GM18951 (cell line): Measurements from ENCODE around the gene DMRT1.
"Not testable (repeated sequence)": the region's sequence is repeated elsewhere in the genome, so short reads cannot be mapped to it uniquely, and the experiment has no call there.

Source experiments
- POLR2A ChIP-seq: IDR thresholded peaks from 4 replicates; pipeline ENCODE4 v1.6.1; 2011; ENCODE audit warnings: mild to moderate bottlenecking; ENCODE audit not compliant: insufficient read length, insufficient read depth; ENCODE audit errors: extremely low read depth
- in situ Hi-C: fragments of 300-500 bp; cut with MboI; formaldehyde crosslinking; loops from one replicate; pipeline ENCODE4 v1.12.0; 2022; ENCODE audit warnings: low sequenced_read_pairs, mixed read lengths, inconsistent platforms; ENCODE audit not compliant: unreplicated experiment

DMRT1 gene

DNA sequence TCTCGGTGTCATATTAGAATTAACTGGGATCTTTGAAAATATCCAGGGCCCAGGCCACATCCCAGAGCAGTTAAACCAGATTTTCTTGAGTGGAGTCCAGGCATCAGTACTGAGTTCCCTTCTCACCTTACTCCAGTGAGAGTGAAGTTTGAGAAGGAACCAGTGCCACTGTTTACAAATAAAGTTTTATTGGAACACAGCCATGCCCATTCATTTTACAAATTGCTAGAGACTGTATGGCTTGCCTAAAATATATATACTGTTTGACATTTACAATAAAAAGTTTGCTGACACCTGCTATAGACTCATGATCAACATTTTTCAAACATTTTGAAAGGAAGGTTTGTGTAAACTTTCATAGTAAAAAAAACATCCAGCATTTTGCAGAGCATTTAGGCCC lies 71.3 kb downstream of the DMRT1 start:
- in situ Hi-C loops: no loop called here
- no peak for TF ChIP-seq POLR2A

- in situ Hi-C loops: not testable (repeated sequence)
Measured at GRCh38 chr9:913526-913925, 72.0 kb downstream of the DMRT1 start.

- TF ChIP-seq POLR2A: no peak
- in situ Hi-C loops: no loop called here
Measured at GRCh38 chr9:917730-918129, 76.2 kb downstream of the DMRT1 start.

- in situ Hi-C loops: no loop called here
- no peak for TF ChIP-seq POLR2A
Measured at GRCh38 chr9:920927-921326, 79.4 kb downstream of the DMRT1 start.

GRCh38 chr9:922171-922570 lies 80.7 kb downstream of the DMRT1 start:
- in situ Hi-C loops: no loop called here
- TF ChIP-seq POLR2A: no peak

DNA sequence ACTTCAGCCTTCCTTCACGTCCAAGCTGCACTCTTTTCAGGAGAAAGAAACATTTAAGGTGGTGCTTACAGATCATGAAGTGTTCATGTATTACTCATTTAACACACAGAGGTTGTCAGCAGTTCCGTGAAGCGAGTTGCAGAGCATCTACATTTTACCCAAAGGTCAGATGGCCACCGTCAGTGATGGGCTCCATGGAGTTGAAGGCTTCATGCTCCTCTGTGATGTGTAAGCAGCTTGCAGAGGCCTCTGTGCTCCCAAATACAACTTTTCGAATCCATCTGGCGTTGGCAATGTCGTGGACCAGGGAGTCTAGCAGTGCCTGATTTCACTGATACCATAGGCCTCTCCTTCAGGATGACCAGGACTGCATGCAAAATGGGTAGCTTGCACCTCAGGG lies 81.2 kb downstream of the DMRT1 start:
- in situ Hi-C loops: no loop called here
- TF ChIP-seq POLR2A: no peak

DNA sequence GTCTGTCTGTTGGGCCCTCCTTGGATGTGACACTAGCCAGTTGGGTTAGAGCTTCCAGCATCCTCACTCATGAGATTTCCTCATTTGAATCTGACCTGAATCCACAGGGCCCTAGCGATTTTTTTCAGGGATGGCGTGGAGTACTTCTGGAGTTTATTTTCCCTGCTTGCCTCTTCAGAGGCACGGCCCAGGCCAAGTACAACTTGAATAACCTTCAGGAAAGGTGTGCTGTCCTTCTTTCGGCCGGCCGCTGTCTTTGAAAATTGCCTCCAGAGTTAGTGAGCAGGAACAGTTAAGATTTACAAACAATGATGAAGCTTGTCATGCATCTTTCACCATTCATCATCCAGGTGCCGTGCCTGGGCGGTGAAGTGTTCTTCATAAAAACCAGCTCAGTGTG lies 85.5 kb downstream of the DMRT1 start:
- TF ChIP-seq POLR2A: no peak
- in situ Hi-C loops: no loop called here

- no peak for TF ChIP-seq POLR2A
- in situ Hi-C loops: no loop called here
Measured at GRCh38 chr9:928363-929042, 87.0 kb downstream of the DMRT1 start.

DNA sequence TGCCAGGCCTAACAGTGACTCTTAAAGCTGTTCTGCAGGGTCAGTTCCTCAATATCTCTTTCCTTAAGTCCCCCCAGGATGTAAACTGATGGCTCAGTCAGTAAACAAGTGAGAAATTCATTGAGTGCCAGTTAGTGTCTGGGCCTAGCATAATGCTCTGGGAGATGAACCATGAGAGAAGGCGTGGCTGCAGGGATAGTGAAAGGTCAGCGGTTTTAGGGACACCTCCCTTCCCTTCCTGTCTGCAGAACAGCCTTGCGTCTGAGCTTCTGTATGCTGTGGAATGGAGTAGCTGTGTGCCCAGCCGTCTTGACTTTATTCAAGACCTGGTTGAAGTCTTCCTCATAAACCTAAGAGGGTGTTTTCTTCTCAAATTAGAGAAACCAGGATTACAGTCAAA lies 88.2 kb downstream of the DMRT1 start:
- in situ Hi-C loops: no loop called here

DNA sequence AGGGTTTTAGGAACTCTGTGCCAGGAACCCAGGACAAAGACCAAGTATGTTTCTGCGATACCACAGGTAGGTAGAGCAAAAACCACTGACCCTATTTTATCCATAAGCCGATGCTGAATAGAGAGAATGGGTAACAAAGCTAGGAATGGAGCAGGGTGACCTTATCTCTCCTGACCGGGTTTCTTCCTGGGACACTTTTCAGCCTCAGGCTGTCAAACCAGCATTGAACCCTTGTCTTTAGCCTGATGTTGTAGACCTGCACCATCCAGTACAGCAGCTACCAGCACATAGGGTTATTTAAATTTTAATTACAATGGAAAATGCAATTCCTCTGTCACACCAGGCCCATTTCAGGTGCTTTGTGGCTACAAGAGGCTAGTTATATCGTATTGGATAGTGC lies 91.9 kb downstream of the DMRT1 start:
- no peak for TF ChIP-seq POLR2A
- in situ Hi-C loops: no loop called here

More for the DNA sequence above, 88.2 kb downstream of the DMRT1 start:
- TF ChIP-seq POLR2A: no peak

GRCh38 chr9:935348-935965 lies 94.0 kb downstream of the DMRT1 start:
- in situ Hi-C loops: no loop called here
- TF ChIP-seq POLR2A: no peak

GRCh38 chr9:942805-943580 lies 101.5 kb downstream of the DMRT1 start:
- in situ Hi-C loops: no loop called here
- TF ChIP-seq POLR2A: no peak

DNA sequence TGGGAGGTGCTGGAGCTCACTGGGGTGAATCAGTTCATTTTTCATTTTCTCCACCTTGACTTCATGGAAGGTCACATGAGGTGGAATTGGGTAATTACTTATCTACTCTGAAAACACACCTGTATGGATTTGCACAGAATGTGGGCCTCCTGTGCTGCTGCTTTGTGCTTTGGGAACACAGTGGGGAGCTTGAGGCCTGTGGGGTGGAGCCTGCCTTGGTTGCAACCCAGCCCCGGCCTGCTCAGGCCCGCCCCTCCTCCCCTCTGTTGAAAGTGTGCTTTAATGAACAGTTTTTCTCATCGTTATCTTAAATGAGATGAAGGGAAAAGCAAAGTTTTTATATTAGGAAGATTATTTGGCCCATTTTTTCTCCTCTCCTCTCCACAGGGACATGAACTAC lies 106.5 kb downstream of the DMRT1 start:
- TF ChIP-seq POLR2A: no peak
- in situ Hi-C loops: no loop called here

DNA sequence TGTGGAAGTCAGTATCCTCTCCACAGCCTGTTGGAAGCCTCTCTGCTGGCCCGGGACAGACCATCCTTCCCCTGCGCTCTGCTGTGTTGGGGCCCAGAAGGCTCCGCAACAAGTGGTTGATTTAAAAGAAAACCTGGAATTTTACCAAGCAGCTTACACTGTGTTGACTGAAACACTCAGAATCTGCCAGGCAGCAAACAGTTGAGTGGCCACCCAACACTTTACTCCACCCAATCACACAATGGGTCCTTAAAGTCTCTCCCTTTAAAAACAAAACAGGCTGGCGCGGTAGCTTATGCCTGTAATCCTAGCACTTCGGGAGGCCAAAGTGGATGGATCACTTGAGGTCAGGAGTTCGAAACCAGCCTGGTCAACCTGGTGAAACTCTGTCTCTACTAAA lies 107.0 kb downstream of the DMRT1 start:
- in situ Hi-C loops: no loop called here

More for the DNA sequence above, 107.0 kb downstream of the DMRT1 start:
- no peak for TF ChIP-seq POLR2A
